ENCODE data around the gene RWDD1.
A peak's percentile ranks its signal among the peaks of the same experiment; 100 is the strongest.

RWDD1 gene

GRCh38 chr6:116570856-116571682 lies at the start of gene RWDD1:
Gene RWDD1 (plus strand): TSS chr6:116571504. CDS start chr6:116571583, 79 bp downstream.
- TF ChIP-seq ZNF274 (IDR thresholded peaks at IDR 0.05; ENCODE audit: low read depth, low read length), result no peak
- H3K4me3 ChIP-seq (ENCODE audit: low read length), result peak within 1 kb of the TSS; percentile 96

- H3K4me3 ChIP-seq (ENCODE audit: low read length), result no peak overlapping the region
- no peak for TF ChIP-seq ZNF274 (IDR thresholded peaks at IDR 0.05; ENCODE audit: low read depth, low read length)
These were observed 48.4 kb upstream of the RWDD1 start for GRCh38 chr6:116522896-116523295.

- TF ChIP-seq ZNF274 (IDR thresholded peaks at IDR 0.05; ENCODE audit: low read depth, low read length), result no peak
- H3K4me3 ChIP-seq (ENCODE audit: low read length), result no peak overlapping the region
These were observed 47.1 kb upstream of the RWDD1 start for GRCh38 chr6:116524236-116524635.

- TF ChIP-seq ZNF274 (IDR thresholded peaks at IDR 0.05; ENCODE audit: low read depth, low read length), result no peak
- H3K4me3 ChIP-seq (ENCODE audit: low read length), result no peak overlapping the region
These were observed 43.2 kb upstream of the RWDD1 start for GRCh38 chr6:116528133-116528532.

GRCh38 chr6:116528780-116529179 lies 42.5 kb upstream of the RWDD1 start:
- TF ChIP-seq ZNF274 (IDR thresholded peaks at IDR 0.05; ENCODE audit: low read depth, low read length), result no peak
- no peak overlapping the region for H3K4me3 ChIP-seq (ENCODE audit: low read length)

- TF ChIP-seq ZNF274 (IDR thresholded peaks at IDR 0.05; ENCODE audit: low read depth, low read length), result no peak
- no peak overlapping the region for H3K4me3 ChIP-seq (ENCODE audit: low read length)
These were observed 41.6 kb upstream of the RWDD1 start for GRCh38 chr6:116529466-116530290.

- no peak overlapping the region for H3K4me3 ChIP-seq (ENCODE audit: low read length)
- TF ChIP-seq ZNF274 (IDR thresholded peaks at IDR 0.05; ENCODE audit: low read depth, low read length), result no peak
These were observed 40.9 kb upstream of the RWDD1 start for GRCh38 chr6:116530436-116530835.

- no peak for TF ChIP-seq ZNF274 (IDR thresholded peaks at IDR 0.05; ENCODE audit: low read depth, low read length)
- H3K4me3 ChIP-seq (ENCODE audit: low read length), result no peak overlapping the region
These were observed 39.4 kb upstream of the RWDD1 start for GRCh38 chr6:116531675-116532570.

GRCh38 chr6:116533233-116533957 lies 37.9 kb upstream of the RWDD1 start:
- TF ChIP-seq ZNF274 (IDR thresholded peaks at IDR 0.05; ENCODE audit: low read depth, low read length), result no peak
- H3K4me3 ChIP-seq (ENCODE audit: low read length), result no peak overlapping the region

- no peak for TF ChIP-seq ZNF274 (IDR thresholded peaks at IDR 0.05; ENCODE audit: low read depth, low read length)
- no peak overlapping the region for H3K4me3 ChIP-seq (ENCODE audit: low read length)
These were observed 36.2 kb upstream of the RWDD1 start for GRCh38 chr6:116535109-116535508.

GRCh38 chr6:116536216-116536621 lies 35.1 kb upstream of the RWDD1 start:
- H3K4me3 ChIP-seq (ENCODE audit: low read length), result no peak overlapping the region
- no peak for TF ChIP-seq ZNF274 (IDR thresholded peaks at IDR 0.05; ENCODE audit: low read depth, low read length)

- TF ChIP-seq ZNF274 (IDR thresholded peaks at IDR 0.05; ENCODE audit: low read depth, low read length), result no peak
- H3K4me3 ChIP-seq (ENCODE audit: low read length), result no peak overlapping the region
These were observed 28.9 kb upstream of the RWDD1 start for GRCh38 chr6:116542426-116542825.

- TF ChIP-seq ZNF274 (IDR thresholded peaks at IDR 0.05; ENCODE audit: low read depth, low read length), result no peak
- H3K4me3 ChIP-seq (ENCODE audit: low read length), result no peak overlapping the region
These were observed 28.2 kb upstream of the RWDD1 start for GRCh38 chr6:116543149-116543548.
